IMR-90 (cell line): ENCODE results near the gene LRRTM4.
"Not testable (repeated sequence)": the region's sequence is repeated elsewhere in the genome, so short reads cannot be mapped to it uniquely, and the experiment has no call there.

ENCODE experiments used
- BHLHE40 ChIP-seq: fragments of 150-350 bp; IDR thresholded peaks from 2 replicates; pipeline ENCODE4 v1.6.1; 2016; ENCODE audit warnings: mild to moderate bottlenecking, low read depth, low read length
- CTCF ChIP-seq: conservative IDR thresholded peaks from 2 replicates; pipeline ENCODE4 v1.5.1; 2012; ENCODE audit warnings: mild to moderate bottlenecking, low read depth, low read length, improper control_type of control experiment
- MAZ ChIP-seq: IDR thresholded peaks from 2 replicates; pipeline ENCODE4 v1.6.1; 2012; ENCODE audit warnings: low read depth, mild to moderate bottlenecking, low read length, improper control_type of control experiment, moderate library complexity, borderline replicate concordance
- MXI1 ChIP-seq: IDR thresholded peaks from 2 replicates; pipeline ENCODE4 v1.6.1; 2012; ENCODE audit warnings: low read depth, mild to moderate bottlenecking, low read length, moderate library complexity, borderline replicate concordance
- POLR2A ChIP-seq: IDR thresholded peaks from 2 replicates; pipeline ENCODE4 v1.6.1; 2012; ENCODE audit warnings: mild to moderate bottlenecking, low read depth, low read length
- RAD21 ChIP-seq: IDR thresholded peaks from 2 replicates; pipeline ENCODE4 v1.6.1; 2012; ENCODE audit warnings: low read length, improper control_type of control experiment
- TF ChIP-seq, protein P1 (sequence below): fragments of 150-350 bp; IDR thresholded peaks from 2 replicates; pipeline ENCODE4 v1.6.1; 2016; ENCODE audit warnings: low read depth, mild to moderate bottlenecking, low read length, moderate library complexity, borderline replicate concordance
- TF ChIP-seq, protein P2 (sequence below): fragments of 150-350 bp; IDR thresholded peaks from 2 replicates; pipeline ENCODE4 v1.6.1; 2017; ENCODE audit warnings: mild to moderate bottlenecking, antibody characterized with exemption, low read length, low read depth

GRCh38 chr2:76781313-76781712, 740.9 kb downstream of the LRRTM4 start:
- TF ChIP-seq CTCF, BHLHE40, MXI1, POLR2A, MAZ, RAD21: not testable (repeated sequence)
- TF ChIP-seq, protein P1, sequence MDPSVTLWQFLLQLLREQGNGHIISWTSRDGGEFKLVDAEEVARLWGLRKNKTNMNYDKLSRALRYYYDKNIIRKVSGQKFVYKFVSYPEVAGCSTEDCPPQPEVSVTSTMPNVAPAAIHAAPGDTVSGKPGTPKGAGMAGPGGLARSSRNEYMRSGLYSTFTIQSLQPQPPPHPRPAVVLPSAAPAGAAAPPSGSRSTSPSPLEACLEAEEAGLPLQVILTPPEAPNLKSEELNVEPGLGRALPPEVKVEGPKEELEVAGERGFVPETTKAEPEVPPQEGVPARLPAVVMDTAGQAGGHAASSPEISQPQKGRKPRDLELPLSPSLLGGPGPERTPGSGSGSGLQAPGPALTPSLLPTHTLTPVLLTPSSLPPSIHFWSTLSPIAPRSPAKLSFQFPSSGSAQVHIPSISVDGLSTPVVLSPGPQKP = not testable (repeated sequence)
- TF ChIP-seq, protein P2, sequence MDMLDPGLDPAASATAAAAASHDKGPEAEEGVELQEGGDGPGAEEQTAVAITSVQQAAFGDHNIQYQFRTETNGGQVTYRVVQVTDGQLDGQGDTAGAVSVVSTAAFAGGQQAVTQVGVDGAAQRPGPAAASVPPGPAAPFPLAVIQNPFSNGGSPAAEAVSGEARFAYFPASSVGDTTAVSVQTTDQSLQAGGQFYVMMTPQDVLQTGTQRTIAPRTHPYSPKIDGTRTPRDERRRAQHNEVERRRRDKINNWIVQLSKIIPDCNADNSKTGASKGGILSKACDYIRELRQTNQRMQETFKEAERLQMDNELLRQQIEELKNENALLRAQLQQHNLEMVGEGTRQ = not testable (repeated sequence)
